Cardiac muscle cell (in vitro differentiated cells and primary cell): Measurements from ENCODE around the gene CFAP210. TPM values are rescaled to one million over a fixed set of nuclear protein-coding genes. Genes with fewer than 3 reads are reported as not detected.

Experiments used
- DNase-seq, 2 donors: peaks; one replicate each; pipeline versions ENCODE4 v3.0.0 to v3.0.0-alpha.2; 2010 to 2017; ENCODE audit warnings: low read depth in 1 of 2, low spot score in 1 of 2
- H3K27ac ChIP-seq: fragments of 200-600 bp; sonication (generic); 2 replicates; pipeline ENCODE4 v1.5.1; 2016
- H3K27me3 ChIP-seq: fragments of 200-600 bp; sonication (generic); 2 replicates; pipeline ENCODE4 v1.6.0; 2016; ENCODE audit warnings: control low read depth
- H3K36me3 ChIP-seq: fragments of 200-600 bp; sonication (generic); 2 replicates; pipeline ENCODE4 v1.5.1; 2016; ENCODE audit warnings: control low read depth
- H3K4me1 ChIP-seq: fragments of 200-600 bp; sonication (generic); 2 replicates; pipeline ENCODE4 v1.8.1; 2017; ENCODE audit warnings: low read depth, mild to moderate bottlenecking, mixed run types
- H3K4me3 ChIP-seq: fragments of 200-600 bp; sonication (generic); 2 replicates; pipeline ENCODE4 v1.5.1; 2016; ENCODE audit warnings: mild to moderate bottlenecking
- H3K9me3 ChIP-seq: fragments of 200-600 bp; sonication (generic); 2 replicates; pipeline ENCODE4 v1.5.1; 2017; ENCODE audit warnings: low read depth, mild to moderate bottlenecking, control low read depth
- CTCF ChIP-seq: IDR thresholded peaks from 2 replicates; pipeline ENCODE4 v1.5.1; 2012; ENCODE audit warnings: low read depth, mild to moderate bottlenecking, low read length
- polyA plus RNA-seq: library from polyadenylated mRNA; unstranded; fragments of >200 nt; fragmentation: Nextera tagmentation; extraction: Ambion mirVana; gene quantifications from 2 replicates; pipeline ENCODE4 v1.2.1, GENCODE V29; 2016
- total RNA-seq: library from RNA; depleted of rRNA; stranded (reverse); fragments of >200 nt; gene quantifications from 2 replicates; pipeline ENCODE4 v1.2.3, GENCODE V29; 2016

The CFAP210 gene
- total and polyA plus RNA-seq, 2 experiments from 2014 or later = 0.28 TPM; not detected in 1

DNA sequence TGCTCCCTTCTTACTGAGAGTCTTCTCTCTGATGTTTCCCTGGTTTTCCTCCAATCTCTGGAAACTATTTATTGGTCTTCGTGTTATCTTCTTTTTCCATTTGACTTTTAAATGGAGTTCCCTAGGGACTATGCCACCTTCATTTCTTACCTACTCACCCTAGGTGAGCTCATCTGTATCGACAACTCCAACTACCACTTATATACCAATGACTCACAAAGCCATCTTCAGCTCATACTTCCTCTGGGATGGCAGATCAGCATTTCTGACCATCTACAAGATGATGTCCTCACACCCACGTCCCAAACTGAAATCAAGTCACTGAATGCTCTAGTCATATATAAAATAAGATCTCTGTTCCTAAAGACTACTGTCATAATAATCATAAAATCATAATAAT is 40.6 kb downstream of the CFAP210 start:
- no peaks in the 10 kb centered on the region for H3K9me3 ChIP-seq

DNA sequence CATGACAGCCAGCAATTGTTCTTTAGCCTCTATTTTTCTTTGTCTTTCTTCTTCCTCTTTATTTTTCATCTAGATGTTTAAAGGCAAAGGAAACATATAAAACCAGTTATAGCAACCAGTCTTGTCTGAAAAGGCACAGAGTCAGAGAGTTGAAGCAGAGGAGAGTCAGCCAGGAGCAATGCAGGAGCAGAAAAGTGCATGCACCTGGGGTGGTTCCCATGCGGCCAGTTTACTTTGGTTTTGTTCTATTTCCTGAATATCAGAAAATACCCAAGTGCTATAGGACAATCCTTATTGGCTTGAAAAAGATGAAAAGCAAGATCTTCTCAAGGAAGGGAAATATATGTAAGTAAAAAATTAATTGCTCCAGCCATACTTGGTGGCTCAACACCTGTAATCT is 44.9 kb downstream of the CFAP210 start:
- TF ChIP-seq CTCF = no peak
- DNase-seq = no peak
- Histone ChIP-seq H3K36me3 (no peaks in the 10 kb centered on the region), H3K27me3 (no peaks in the 10 kb centered on the region), H3K27ac (no peak overlapping the region), H3K4me3 (no peak overlapping the region), H3K4me1 (no peaks in the 10 kb centered on the region), H3K9me3 (no peaks in the 10 kb centered on the region)

More for the DNA sequence above, 40.6 kb downstream of the CFAP210 start:
- DNase-seq = no peak
- Histone ChIP-seq H3K36me3 (no peaks in the 10 kb centered on the region), H3K27me3 (no peaks in the 10 kb centered on the region), H3K4me3 (no peak overlapping the region), H3K27ac (no peak overlapping the region), H3K4me1 (no peaks in the 10 kb centered on the region)
- TF ChIP-seq CTCF = no peak

DNA sequence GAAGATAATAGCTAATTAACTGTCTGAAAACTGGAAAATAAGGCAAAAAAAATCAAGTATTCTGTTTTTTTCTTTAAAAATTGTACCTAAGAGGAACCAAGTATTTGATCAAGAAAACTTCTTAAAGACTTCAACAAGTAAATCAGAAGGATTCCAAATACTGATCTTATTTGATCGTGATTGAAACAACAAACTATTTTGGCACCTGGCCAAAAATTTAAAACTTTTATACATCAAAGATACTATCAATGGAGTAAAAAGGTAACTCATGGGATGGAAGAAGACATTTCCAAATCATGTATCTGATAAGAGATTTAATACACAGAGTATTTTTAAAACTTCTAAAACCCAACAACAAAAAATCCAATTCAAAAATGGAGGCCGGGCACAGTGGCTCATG is 46.7 kb downstream of the CFAP210 start:
- no peak overlapping the region for H3K4me3 ChIP-seq
- no peak for TF ChIP-seq CTCF
- no peaks in the 10 kb centered on the region for H3K9me3 ChIP-seq
- no peaks in the 10 kb centered on the region for H3K27me3 ChIP-seq
- H3K27ac ChIP-seq = no peak overlapping the region
- H3K36me3 ChIP-seq = no peaks in the 10 kb centered on the region
- DNase-seq = no peak
- H3K4me1 ChIP-seq = no peaks in the 10 kb centered on the region

DNA sequence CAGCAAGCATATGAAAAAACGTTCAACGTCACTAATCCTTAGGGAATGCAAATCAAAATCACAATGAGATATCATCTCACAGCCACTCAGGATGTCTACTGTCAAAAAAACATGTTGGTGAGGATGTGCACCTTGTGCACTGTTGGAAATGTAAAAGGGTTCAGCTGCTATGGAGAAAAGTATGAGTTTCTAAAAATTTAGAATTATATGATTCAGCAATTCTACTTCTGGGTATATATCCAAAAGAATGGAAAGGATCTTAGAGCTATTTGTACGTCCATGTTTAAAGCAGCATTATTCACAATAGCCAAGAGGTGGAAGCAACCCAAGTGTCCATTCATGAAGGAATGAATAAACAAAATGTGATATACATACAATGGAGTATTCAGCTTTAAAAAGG is 50.0 kb downstream of the CFAP210 start:
- Histone ChIP-seq H3K4me3 (no peak overlapping the region), H3K27ac (no peak overlapping the region), H3K27me3 (no peaks in the 10 kb centered on the region), H3K36me3 (no peaks in the 10 kb centered on the region), H3K4me1 (no peaks in the 10 kb centered on the region), H3K9me3 (no peaks in the 10 kb centered on the region)
- no peak for DNase-seq
- no peak for TF ChIP-seq CTCF

GRCh38 chr2:169641464-169641863 is 52.7 kb downstream of the CFAP210 start:
- Histone ChIP-seq H3K4me3 (no peak overlapping the region), H3K27me3 (no peaks in the 10 kb centered on the region), H3K4me1 (no peaks in the 10 kb centered on the region), H3K27ac (no peak overlapping the region), H3K9me3 (no peaks in the 10 kb centered on the region), H3K36me3 (peaks cover 14% of the 10 kb centered on the region)
- DNase-seq = no peak
- TF ChIP-seq CTCF = no peak

- H3K4me3 ChIP-seq = no peak overlapping the region
- H3K4me1 ChIP-seq = no peaks in the 10 kb centered on the region
- TF ChIP-seq CTCF = no peak
- no peak overlapping the region for H3K27ac ChIP-seq
- no peaks in the 10 kb centered on the region for H3K27me3 ChIP-seq
- H3K9me3 ChIP-seq = no peaks in the 10 kb centered on the region
- H3K36me3 ChIP-seq = peaks cover 24% of the 10 kb centered on the region
- DNase-seq = no peak
Measured at GRCh38 chr2:169640104-169640503, 54.1 kb downstream of the CFAP210 start.
